Right atrium auricular region (tissue), 2 donors: ENCODE measurements around the gene SPINK5. TPM values are rescaled to one million over a fixed set of nuclear protein-coding genes. Genes with fewer than 3 reads are reported as not detected.

ENCODE experiments used
- DNase-seq: peaks from one replicate; pipeline ENCODE4 v3.0.0-alpha.2; 2019; ENCODE audit warnings: low spot score
- H3K27ac ChIP-seq, 2 donors: fragments of 200-600 bp; sonication (generic); 1 replicate in 1 of 2; 2 replicates in 1 of 2; pipeline ENCODE4 v1.5.1; 2016 to 2019
- H3K27me3 ChIP-seq, 2 donors: fragments of 200-600 bp; sonication (generic); one replicate each; pipeline versions ENCODE4 v1.5.1 to v1.6.0; 2017 to 2019
- H3K36me3 ChIP-seq: fragments of 200-600 bp; sonication (generic); one replicate; pipeline ENCODE4 v1.5.1; 2016
- H3K4me1 ChIP-seq, 2 donors: fragments of 200-600 bp; sonication (generic); one replicate each; pipeline versions ENCODE4 v1.5.1 to v1.6.0; 2017 to 2019
- H3K4me3 ChIP-seq, 2 donors: fragments of 200-600 bp; sonication (generic); 1 replicate in 1 of 2; 2 replicates in 1 of 2; pipeline ENCODE4 v1.5.1; 2017 to 2019; ENCODE audit warnings: mild to moderate bottlenecking in 1 of 2, moderate library complexity in 1 of 2
- H3K9me3 ChIP-seq, 2 donors: fragments of 200-600 bp; sonication (generic); one replicate each; pipeline ENCODE4 v1.5.1; 2019
- total RNA-seq, 2 donors: library from RNA; depleted of rRNA; stranded (reverse); fragments of >200 nt; gene quantifications; one replicate each; pipeline ENCODE4 v1.1.0, GENCODE V29; 2016
- TF ChIP-seq, protein P1 (sequence below), 2 donors: fragments of 200-600 bp; sonication (generic); IDR thresholded peaks; one replicate each; pipeline ENCODE4 v1.5.1; 2019; ENCODE audit warnings: antibody characterized with exemption in 2 of 2

Gene SPINK5, protein sequence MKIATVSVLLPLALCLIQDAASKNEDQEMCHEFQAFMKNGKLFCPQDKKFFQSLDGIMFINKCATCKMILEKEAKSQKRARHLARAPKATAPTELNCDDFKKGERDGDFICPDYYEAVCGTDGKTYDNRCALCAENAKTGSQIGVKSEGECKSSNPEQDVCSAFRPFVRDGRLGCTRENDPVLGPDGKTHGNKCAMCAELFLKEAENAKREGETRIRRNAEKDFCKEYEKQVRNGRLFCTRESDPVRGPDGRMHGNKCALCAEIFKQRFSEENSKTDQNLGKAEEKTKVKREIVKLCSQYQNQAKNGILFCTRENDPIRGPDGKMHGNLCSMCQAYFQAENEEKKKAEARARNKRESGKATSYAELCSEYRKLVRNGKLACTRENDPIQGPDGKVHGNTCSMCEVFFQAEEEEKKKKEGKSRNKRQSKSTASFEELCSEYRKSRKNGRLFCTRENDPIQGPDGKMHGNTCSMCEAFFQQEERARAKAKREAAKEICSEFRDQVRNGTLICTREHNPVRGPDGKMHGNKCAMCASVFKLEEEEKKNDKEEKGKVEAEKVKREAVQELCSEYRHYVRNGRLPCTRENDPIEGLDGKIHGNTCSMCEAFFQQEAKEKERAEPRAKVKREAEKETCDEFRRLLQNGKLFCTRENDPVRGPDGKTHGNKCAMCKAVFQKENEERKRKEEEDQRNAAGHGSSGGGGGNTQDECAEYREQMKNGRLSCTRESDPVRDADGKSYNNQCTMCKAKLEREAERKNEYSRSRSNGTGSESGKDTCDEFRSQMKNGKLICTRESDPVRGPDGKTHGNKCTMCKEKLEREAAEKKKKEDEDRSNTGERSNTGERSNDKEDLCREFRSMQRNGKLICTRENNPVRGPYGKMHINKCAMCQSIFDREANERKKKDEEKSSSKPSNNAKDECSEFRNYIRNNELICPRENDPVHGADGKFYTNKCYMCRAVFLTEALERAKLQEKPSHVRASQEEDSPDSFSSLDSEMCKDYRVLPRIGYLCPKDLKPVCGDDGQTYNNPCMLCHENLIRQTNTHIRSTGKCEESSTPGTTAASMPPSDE
- 1 to 10 TPM; 1.8 to 2.3 TPM for total RNA-seq

DNA sequence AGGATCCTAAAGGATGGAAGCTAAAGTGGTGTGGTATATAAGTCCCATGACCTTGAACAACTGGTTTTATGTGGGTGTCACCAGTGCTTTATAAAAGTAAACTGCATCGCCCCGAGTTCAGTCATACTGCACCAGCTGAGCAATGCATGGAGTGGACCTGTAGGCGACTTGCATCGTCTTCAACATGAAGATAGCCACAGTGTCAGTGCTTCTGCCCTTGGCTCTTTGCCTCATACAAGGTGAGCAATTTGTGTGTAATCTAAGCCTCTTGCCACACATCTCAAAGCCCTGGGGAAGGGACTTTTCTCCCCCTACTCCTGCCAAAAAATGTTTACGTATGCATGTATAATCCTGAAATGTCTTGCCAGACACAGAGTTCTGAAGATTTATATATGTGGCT, at the start of gene SPINK5:
Gene SPINK5, plus strand, starts transcription at position 120 of the 400 bp plus-strand sequence. Its CDS starts 65 bp downstream, at position 185.
- TF ChIP-seq, protein P1, sequence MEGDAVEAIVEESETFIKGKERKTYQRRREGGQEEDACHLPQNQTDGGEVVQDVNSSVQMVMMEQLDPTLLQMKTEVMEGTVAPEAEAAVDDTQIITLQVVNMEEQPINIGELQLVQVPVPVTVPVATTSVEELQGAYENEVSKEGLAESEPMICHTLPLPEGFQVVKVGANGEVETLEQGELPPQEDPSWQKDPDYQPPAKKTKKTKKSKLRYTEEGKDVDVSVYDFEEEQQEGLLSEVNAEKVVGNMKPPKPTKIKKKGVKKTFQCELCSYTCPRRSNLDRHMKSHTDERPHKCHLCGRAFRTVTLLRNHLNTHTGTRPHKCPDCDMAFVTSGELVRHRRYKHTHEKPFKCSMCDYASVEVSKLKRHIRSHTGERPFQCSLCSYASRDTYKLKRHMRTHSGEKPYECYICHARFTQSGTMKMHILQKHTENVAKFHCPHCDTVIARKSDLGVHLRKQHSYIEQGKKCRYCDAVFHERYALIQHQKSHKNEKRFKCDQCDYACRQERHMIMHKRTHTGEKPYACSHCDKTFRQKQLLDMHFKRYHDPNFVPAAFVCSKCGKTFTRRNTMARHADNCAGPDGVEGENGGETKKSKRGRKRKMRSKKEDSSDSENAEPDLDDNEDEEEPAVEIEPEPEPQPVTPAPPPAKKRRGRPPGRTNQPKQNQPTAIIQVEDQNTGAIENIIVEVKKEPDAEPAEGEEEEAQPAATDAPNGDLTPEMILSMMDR (IDR thresholded peaks at IDR 0.05), result no peak

DNA sequence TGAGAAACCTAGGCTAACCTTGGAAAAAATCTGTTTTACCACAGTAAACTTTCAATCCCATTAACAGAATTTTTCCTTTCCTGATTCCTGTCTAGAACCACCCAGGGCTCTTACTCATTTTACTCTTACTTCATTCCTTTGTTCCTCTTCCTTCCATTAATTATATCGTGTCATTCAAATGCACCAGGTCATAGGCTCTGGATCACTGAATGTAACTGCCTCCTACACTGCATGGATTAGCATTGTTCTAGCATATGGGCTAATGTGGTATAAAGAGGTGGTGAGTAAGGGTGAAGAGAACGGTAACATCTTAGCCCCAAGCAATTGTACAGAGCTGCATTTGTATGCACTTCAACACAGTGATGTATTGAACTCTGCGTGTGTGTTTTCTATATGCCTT, 49.5 kb upstream of the SPINK5 start:
- no peak for DNase-seq
- Histone ChIP-seq H3K36me3 (no peaks in the 10 kb centered on the region), H3K27me3 (no peaks in the 10 kb centered on the region), H3K9me3 (no peaks in the 10 kb centered on the region), H3K4me3 (no peak overlapping the region), H3K4me1 (no peaks in the 10 kb centered on the region), H3K27ac (no peak overlapping the region)
- TF ChIP-seq, protein P1 (IDR thresholded peaks at IDR 0.05), result no peak

More for the DNA sequence above, at the start of gene SPINK5:
- Histone ChIP-seq H3K4me3 (no peak within 1 kb of the TSS), H3K27ac (no peak within 1 kb of the TSS), H3K9me3 (no peaks in the 10 kb centered on the region), H3K27me3 (no peaks in the 10 kb centered on the region), H3K36me3 (no peaks in the 10 kb centered on the region), H3K4me1 (no peaks in the 10 kb centered on the region)
- no peak for DNase-seq

GRCh38 chr5:148020257-148020988, 43.4 kb upstream of the SPINK5 start:
- H3K27ac ChIP-seq, result no peak overlapping the region
- H3K4me3 ChIP-seq, result no peak overlapping the region
- no peaks in the 10 kb centered on the region for H3K27me3 ChIP-seq
- no peaks in the 10 kb centered on the region for H3K9me3 ChIP-seq
- TF ChIP-seq, protein P1 (IDR thresholded peaks at IDR 0.05), result no peak
- H3K4me1 ChIP-seq, result no peaks in the 10 kb centered on the region
- no peak for DNase-seq
- H3K36me3 ChIP-seq, result no peaks in the 10 kb centered on the region

- H3K27ac ChIP-seq, result no peak overlapping the region
Observed at GRCh38 chr5:148027505-148027904, 36.3 kb upstream of the SPINK5 start.

GRCh38 chr5:148029131-148029530, 34.6 kb upstream of the SPINK5 start:
- Histone ChIP-seq H3K9me3 (no peaks in the 10 kb centered on the region), H3K27me3 (no peaks in the 10 kb centered on the region), H3K4me1 (no peaks in the 10 kb centered on the region), H3K36me3 (no peaks in the 10 kb centered on the region), H3K27ac (no peak overlapping the region), H3K4me3 (no peak overlapping the region)
- no peak for DNase-seq
- TF ChIP-seq, protein P1 (IDR thresholded peaks at IDR 0.05), result no peak

More at GRCh38 chr5:148027505-148027904, 36.3 kb upstream of the SPINK5 start:
- Histone ChIP-seq H3K27me3 (no peaks in the 10 kb centered on the region), H3K4me3 (no peak overlapping the region), H3K4me1 (no peaks in the 10 kb centered on the region), H3K36me3 (no peaks in the 10 kb centered on the region), H3K9me3 (no peaks in the 10 kb centered on the region)
- no peak for DNase-seq
- TF ChIP-seq, protein P1 (IDR thresholded peaks at IDR 0.05), result no peak
